WTC11 (cell line): ENCODE measurements around the gene PROB1.

Experiments used
- TP53 ChIP-seq: sonication (generic); formaldehyde crosslinking; IDR thresholded peaks from 2 replicates; pipeline ENCODE4 v1.8.1; 2023; ENCODE audit warnings: mild to moderate bottlenecking, missing genetic modification reagents
- ZNF232 ChIP-seq: sonication (generic); formaldehyde crosslinking; IDR thresholded peaks from 2 replicates; pipeline ENCODE4 v1.8.0; 2022; ENCODE audit warnings: mild to moderate bottlenecking, missing genetic modification reagents
- TF ChIP-seq, protein P1 (sequence below): sonication (generic); formaldehyde crosslinking; IDR thresholded peaks from 2 replicates; pipeline ENCODE4 v1.8.1; 2023; ENCODE audit warnings: mild to moderate bottlenecking, missing genetic modification reagents, moderate library complexity
- TF ChIP-seq, protein P2 (sequence below): fragments of 200-600 bp; IDR thresholded peaks from 2 replicates; pipeline ENCODE4 v1.8.0; 2022; ENCODE audit warnings: antibody characterized with exemption

DNA sequence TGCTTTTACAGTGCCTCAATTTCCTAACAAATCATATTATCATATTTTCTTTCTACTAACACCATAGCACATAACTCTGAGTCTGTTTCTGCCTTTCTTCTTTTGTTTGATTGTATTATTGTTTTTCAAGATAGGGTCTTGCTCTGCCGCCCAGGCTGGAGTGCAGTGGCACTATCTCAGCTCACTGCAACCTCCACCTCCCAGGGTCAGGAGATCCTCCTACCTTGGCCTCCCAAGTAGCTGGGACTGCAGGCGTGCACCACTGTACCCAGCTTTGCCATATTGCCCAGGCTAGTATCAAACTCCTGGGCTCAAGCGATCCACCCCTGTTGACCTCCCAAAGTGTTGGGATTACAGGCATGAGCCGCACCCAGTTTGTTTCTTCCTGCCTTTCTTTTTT, 34.5 kb downstream of the PROB1 start:
- TF ChIP-seq, protein P1, sequence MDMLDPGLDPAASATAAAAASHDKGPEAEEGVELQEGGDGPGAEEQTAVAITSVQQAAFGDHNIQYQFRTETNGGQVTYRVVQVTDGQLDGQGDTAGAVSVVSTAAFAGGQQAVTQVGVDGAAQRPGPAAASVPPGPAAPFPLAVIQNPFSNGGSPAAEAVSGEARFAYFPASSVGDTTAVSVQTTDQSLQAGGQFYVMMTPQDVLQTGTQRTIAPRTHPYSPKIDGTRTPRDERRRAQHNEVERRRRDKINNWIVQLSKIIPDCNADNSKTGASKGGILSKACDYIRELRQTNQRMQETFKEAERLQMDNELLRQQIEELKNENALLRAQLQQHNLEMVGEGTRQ (CRISPR knock-in tag), result no peak
- TF ChIP-seq TP53 (CRISPR knock-in tag), result no peak
- no peak for TF ChIP-seq ZNF232 (CRISPR knock-in tag)
- TF ChIP-seq, protein P2, sequence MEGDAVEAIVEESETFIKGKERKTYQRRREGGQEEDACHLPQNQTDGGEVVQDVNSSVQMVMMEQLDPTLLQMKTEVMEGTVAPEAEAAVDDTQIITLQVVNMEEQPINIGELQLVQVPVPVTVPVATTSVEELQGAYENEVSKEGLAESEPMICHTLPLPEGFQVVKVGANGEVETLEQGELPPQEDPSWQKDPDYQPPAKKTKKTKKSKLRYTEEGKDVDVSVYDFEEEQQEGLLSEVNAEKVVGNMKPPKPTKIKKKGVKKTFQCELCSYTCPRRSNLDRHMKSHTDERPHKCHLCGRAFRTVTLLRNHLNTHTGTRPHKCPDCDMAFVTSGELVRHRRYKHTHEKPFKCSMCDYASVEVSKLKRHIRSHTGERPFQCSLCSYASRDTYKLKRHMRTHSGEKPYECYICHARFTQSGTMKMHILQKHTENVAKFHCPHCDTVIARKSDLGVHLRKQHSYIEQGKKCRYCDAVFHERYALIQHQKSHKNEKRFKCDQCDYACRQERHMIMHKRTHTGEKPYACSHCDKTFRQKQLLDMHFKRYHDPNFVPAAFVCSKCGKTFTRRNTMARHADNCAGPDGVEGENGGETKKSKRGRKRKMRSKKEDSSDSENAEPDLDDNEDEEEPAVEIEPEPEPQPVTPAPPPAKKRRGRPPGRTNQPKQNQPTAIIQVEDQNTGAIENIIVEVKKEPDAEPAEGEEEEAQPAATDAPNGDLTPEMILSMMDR, result no peak
